HG02642 (cell line): ENCODE results near the gene LACTB.
"Not testable (repeated sequence)": the region's sequence is repeated elsewhere in the genome, so short reads cannot be mapped to it uniquely, and the experiment has no call there.

ENCODE experiments used
- ATAC-seq: cut with Tn5 transposase; IDR thresholded peaks from one replicate; pipeline ENCODE4 v1.9.1; 2021; ENCODE audit warnings: mild to moderate bottlenecking; ENCODE audit not compliant: unreplicated experiment, poor library complexity

LACTB gene

GRCh38 chr15:63088533-63089245 lies 33.0 kb upstream of the LACTB start:
- no peak for ATAC-seq

DNA sequence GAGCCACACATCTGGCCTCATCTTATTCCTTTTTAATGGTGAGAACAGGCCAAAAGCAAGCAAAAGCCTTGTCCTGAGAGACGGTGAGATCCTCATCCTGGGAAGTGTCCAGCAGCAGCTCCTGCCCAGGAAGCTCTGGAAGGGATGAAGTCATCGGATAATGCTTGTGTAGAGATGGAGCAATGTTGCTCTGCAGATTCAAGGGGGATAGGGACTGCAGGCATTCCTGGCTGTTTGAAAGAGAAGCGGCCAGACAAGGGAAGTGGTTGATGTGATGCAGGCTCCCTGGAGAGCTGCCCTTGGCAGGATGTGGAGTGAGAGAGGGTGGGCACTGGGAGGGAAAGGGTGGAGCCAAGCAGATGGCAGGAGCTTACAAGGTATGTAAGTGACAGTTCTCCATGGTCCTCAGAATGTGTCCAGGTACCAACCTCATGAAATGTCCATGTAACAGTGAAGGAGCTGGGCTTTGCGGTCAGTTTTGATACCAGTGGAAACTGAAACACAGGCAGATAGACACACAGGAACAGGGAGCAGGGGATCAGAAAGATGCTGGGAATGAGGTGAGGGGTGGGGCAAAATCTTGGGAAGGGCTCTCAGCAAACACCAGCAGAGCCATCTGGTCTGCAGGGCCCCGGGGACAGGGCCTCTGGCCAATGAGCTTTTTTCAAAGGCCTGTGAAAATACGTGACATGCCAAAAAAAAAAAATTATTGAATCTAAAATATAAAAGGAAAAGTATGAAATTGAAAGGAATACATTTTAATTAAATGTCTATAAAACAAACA lies 32.2 kb upstream of the LACTB start:
- no peak for ATAC-seq

GRCh38 chr15:63090472-63090871 lies 31.2 kb upstream of the LACTB start:
- no peak for ATAC-seq

GRCh38 chr15:63090887-63091286 lies 30.8 kb upstream of the LACTB start:
- no peak for ATAC-seq

DNA sequence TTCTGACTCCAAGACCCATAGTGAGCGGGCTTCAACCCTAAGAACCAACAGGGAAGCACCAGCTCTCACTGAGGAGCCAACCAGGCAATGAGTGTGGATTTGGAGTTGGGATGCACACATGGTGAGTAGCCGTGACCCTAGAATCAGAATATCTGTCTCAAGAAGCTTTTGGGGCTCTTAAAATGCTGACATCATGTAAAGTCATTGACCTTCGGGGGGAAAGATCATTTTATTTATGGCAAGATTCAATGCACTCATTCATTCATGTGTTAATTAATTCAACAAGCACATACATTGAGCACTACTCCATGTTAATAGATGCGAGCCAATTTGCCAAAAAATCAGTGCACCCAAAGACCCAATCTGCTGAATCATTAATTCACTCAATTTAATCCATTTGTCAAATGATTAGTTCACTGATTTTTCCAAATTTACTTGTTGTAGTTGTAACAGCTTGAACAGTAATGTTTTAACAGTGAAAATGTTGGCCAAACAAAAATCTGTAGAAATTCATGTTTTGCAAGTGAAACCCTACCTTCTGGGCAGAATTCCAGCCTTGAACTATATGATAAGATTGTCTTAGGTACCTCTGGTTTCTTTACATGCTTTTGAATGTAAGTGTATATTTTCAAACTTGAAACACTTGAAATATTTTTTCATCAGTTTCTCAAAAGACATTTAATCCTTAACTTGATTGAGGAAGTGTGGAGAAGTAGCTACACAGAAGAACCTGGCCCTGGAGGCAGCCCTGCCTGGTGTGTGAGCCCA lies 29.8 kb upstream of the LACTB start:
- no peak for ATAC-seq

DNA sequence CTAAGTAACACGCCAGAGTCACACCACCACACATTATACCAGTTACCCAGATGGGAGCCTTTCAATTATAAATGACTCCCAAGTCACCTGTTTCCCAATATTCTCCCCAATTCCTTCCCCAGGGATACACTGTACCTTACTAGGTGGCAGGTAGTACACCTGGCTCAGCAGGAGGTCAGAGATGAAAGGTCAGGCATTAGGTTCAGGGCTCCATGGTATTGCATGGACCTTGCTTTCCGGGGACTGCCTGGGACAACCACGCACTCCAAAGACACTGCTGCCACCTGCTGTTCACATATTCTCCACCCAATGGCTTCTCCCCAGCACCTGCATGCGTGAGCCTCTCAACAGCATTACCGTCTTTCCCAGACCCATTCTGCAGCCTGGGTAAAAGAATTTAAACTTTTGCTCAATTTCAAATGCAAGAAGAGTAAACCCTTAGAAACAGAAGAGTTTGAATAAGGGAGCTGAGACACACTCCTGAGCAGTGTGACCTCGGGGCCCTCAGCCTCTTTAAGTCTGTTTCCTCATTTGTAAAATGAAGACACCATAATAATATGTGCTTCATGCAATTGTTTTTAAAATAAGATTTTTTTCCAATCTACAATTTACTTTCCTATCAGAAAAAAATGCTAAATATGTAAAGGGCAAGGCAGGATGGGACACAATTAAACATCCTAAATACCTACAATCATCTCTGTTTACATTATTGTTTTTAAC lies 28.0 kb upstream of the LACTB start:
- no peak for ATAC-seq

DNA sequence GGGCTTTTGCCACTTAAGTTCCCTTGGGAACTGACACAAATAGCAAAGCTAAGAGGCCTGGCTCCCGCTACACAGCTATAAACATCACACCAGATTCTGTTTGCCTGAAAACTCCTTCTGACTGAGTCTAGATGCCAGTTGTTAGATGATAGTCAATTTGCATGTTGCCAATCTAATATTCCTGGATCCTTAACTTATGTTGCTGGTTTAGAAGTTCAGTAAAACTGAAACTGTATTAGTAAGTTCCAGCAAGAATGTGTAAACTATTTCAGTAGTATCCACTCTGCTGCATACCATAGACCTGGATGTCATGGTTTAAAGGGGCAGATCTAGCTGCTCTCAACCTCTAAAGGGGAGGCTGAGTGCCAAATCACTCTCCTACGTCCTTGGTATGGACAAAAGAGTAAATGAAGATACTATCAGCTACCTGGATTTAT lies 27.1 kb upstream of the LACTB start:
- ATAC-seq = no peak

DNA sequence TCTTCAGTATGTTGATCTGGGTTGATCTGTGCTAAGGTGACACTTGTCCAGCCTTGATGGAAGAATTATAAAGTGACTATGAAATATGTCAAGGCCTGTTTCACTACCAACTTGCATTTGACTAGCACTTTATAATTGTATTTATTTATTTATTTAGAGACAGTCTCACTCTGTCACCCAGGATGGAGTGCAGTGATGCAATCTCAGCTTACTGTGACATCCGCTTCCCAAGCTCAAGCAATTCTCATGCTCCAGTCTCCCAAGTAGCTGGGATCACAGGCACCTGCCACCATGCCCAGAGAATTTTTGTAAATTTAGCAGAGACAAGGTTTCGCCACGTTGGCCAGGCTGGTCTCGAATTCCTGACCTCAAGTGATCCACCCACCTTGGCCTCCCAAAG lies 25.5 kb upstream of the LACTB start:
- no peak for ATAC-seq

- ATAC-seq = not testable (repeated sequence)
These were observed 22.8 kb upstream of the LACTB start for GRCh38 chr15:63098901-63099300.

GRCh38 chr15:63099581-63099980 lies 22.1 kb upstream of the LACTB start:
- ATAC-seq = not testable (repeated sequence)

- ATAC-seq = no peak
These were observed 18.2 kb upstream of the LACTB start for GRCh38 chr15:63103416-63103815.

GRCh38 chr15:63104727-63105126 lies 16.9 kb upstream of the LACTB start:
- no peak for ATAC-seq

GRCh38 chr15:63105354-63105753 lies 16.3 kb upstream of the LACTB start:
- ATAC-seq = not testable (repeated sequence)

- no peak for ATAC-seq
These were observed 13.6 kb upstream of the LACTB start for GRCh38 chr15:63107895-63108546.

- no peak for ATAC-seq
These were observed 12.2 kb upstream of the LACTB start for GRCh38 chr15:63109498-63109897.

DNA sequence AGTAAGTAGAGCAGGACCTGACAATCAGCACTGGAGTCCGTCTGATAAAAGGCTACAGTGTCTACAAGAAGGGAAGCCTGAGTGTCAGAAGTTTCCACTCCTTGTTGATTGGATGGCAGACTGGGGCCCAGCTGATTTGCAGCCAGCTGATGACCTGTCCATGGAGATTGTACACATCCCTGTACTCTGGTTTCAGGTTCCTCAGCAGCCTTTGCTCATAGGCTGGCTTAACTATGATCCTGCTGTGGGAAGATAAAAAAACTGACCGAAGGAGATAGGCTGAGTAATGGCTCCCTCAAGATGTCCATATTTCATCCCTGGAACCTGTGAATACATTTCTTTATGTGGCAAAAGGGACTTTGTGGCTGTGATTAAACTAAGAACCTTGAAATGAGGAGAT lies 11.7 kb upstream of the LACTB start:
- ATAC-seq = no peak

GRCh38 chr15:63110428-63111026 lies 11.1 kb upstream of the LACTB start:
- ATAC-seq = no peak

DNA sequence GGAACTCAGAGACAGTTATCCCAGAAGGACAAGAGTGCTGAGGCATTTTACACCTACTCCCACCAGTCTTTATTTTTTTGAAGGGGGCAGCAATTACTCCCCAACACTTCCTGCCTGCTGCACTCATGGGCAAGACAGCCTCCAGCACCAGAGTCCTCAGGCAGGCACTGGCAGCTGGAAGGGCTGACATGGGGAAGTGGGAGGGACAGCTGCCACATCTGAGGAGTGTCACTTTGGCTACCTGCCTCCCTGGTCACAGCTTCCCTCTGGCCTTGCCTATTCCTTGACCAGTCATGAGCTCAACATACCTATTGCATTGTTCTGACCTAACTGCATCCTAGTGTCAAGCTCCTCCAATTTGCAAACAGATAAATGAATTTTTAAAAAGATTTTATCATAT lies 10.2 kb upstream of the LACTB start:
- no peak for ATAC-seq

- no peak for ATAC-seq
These were observed 8.8 kb upstream of the LACTB start for GRCh38 chr15:63112871-63113270.

DNA sequence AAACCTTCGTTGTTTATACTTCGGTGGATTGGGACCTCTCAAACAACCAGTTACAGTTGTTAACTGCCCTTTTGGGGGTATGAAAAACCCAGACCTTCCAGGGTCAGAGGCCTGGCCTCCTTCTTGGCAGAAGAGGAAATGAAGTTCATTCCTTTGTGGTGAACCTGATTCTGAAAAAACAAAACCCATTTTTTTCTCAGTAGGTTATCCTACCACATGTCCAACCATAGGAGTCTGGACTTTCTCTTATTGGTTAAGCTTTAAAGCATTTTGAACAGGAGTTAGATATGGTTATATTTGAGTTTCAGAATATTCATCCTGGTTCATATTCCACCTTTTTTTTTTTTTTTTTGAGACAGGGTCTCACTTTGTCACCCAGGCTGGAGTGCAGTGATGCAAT lies 7.2 kb upstream of the LACTB start:
- no peak for ATAC-seq
